IMR-90 (cell line): ENCODE measurements around the gene APC. TPM values are rescaled to one million over a fixed set of nuclear protein-coding genes. Genes with fewer than 3 reads are reported as not detected.
A peak's percentile ranks its signal among the peaks of the same experiment; 100 is the strongest.

Source experiments
- ATAC-seq: fragments of 200-7000 bp; cut with Tn5 transposase; 2 replicates; pipeline ENCODE4 v1.9.1; 2020; ENCODE audit warnings: low read depth, mild to moderate bottlenecking, moderate library complexity
- BruUV-seq: library from RNA; stranded (reverse); fragments of 400-500 nt; replicated peaks from 2 replicates; lab custom pipeline; 2021; lab: Mats Ljungman, UMichigan
- CTCF ChIA-PET: fragments of 300-600 bp; formaldehyde crosslinking; extraction: SDS; loops from one replicate; lab custom pipeline; 2021; ENCODE audit warnings: antibody characterized with exemption; lab: Yijun Ruan, JAX
- POLR2A ChIA-PET: fragments of 300-600 bp; sonication (Branson Sonifier 250); formaldehyde crosslinking; loops from one replicate; lab custom pipeline; 2022; ENCODE audit warnings: antibody characterized with exemption; ENCODE audit not compliant: unreplicated experiment; lab: Charles Lee
- DNase-seq: peaks from one replicate; pipeline ENCODE4 v3.0.0; 2013
- H2AFZ ChIP-seq: replicated peaks from 2 replicates; pipeline ENCODE3; 2013; ENCODE audit warnings: low read length, mild to moderate bottlenecking; ENCODE audit not compliant: poor library complexity
- H2AK5ac ChIP-seq: 2 replicates; pipeline ENCODE4 v1.6.1; 2013; ENCODE audit warnings: low read depth, low read length, inconsistent platforms
- H2AK9ac ChIP-seq: replicated peaks from 2 replicates; pipeline ENCODE3; 2013; ENCODE audit warnings: mild to moderate bottlenecking, low read depth, low read length, moderate library complexity; ENCODE audit not compliant: poor library complexity
- H2BK120ac ChIP-seq: 2 replicates; pipeline ENCODE4 v1.6.1; 2013; ENCODE audit warnings: low read depth, low read length, inconsistent platforms
- H2BK15ac ChIP-seq: 3 replicates; pipeline ENCODE4 v1.6.1; 2013; ENCODE audit warnings: low read depth, low read length, inconsistent platforms
- H2BK20ac ChIP-seq: 2 replicates; pipeline ENCODE4 v1.6.1; 2013; ENCODE audit warnings: low read depth, mild to moderate bottlenecking, inconsistent platforms, low read length, moderate library complexity
- H2BK5ac ChIP-seq: 2 replicates; pipeline ENCODE4 v1.6.1; 2013; ENCODE audit warnings: mild to moderate bottlenecking, low read depth, low read length, inconsistent platforms; ENCODE audit not compliant: poor library complexity, severe bottlenecking
- H3K14ac ChIP-seq: replicated peaks from 2 replicates; pipeline ENCODE4 v1.6.1; 2013; ENCODE audit warnings: low read depth, low read length, inconsistent platforms
- H3K18ac ChIP-seq: 2 replicates; pipeline ENCODE4 v1.6.1; 2013; ENCODE audit warnings: low read depth, low read length, control low read depth
- H3K23ac ChIP-seq: 2 replicates; pipeline ENCODE4 v1.6.1; 2013; ENCODE audit warnings: low read depth, low read length, inconsistent platforms
- H3K27ac ChIP-seq: 2 replicates; pipeline ENCODE4 v1.5.1; 2013; ENCODE audit warnings: mild to moderate bottlenecking, control low read depth, low read length; ENCODE audit not compliant: insufficient read depth
- H3K27me3 ChIP-seq: 2 replicates; pipeline ENCODE4 v1.6.1; 2013; ENCODE audit warnings: low read length; ENCODE audit not compliant: control insufficient read depth, insufficient read depth
- H3K36me3 ChIP-seq: 2 replicates; pipeline ENCODE4 v1.6.1; 2013; ENCODE audit warnings: low read length, mixed read lengths; ENCODE audit not compliant: control insufficient read depth, insufficient read depth
- H3K4ac ChIP-seq: 2 replicates; pipeline ENCODE4 v1.6.1; 2013; ENCODE audit warnings: low read depth, low read length, inconsistent platforms
- H3K4me1 ChIP-seq: 2 replicates; pipeline ENCODE4 v1.6.1; 2013; ENCODE audit warnings: low read length, mixed read lengths; ENCODE audit not compliant: control insufficient read depth, insufficient read depth
- H3K4me2 ChIP-seq: 2 replicates; pipeline ENCODE4 v1.6.1; 2013; ENCODE audit warnings: low read depth, mild to moderate bottlenecking, control low read depth, low read length, moderate library complexity
- H3K4me3 ChIP-seq: 2 replicates; pipeline ENCODE4 v1.5.1; 2013; ENCODE audit warnings: low read depth, mild to moderate bottlenecking, control low read depth, low read length, moderate library complexity; ENCODE audit not compliant: insufficient read depth
- H3K56ac ChIP-seq: 2 replicates; pipeline ENCODE4 v1.6.1; 2013; ENCODE audit warnings: low read length, inconsistent platforms; ENCODE audit not compliant: insufficient read depth; ENCODE audit errors: extremely low read depth
- H3K79me1 ChIP-seq, 2 experiments: 2 replicates each; pipeline ENCODE4 v1.6.1; 2013; ENCODE audit warnings: low read length in 2 of 2, inconsistent platforms in 1 of 2, low read depth in 1 of 2
- H3K9ac ChIP-seq: 2 replicates; pipeline ENCODE4 v1.6.1; 2013; ENCODE audit warnings: low read depth, low read length, control low read depth
- H3K9me1 ChIP-seq: 2 replicates; pipeline ENCODE4 v1.6.1; 2013; ENCODE audit warnings: low read length, inconsistent platforms; ENCODE audit not compliant: insufficient read depth
- H3K9me3 ChIP-seq: 2 replicates; pipeline ENCODE4 v1.6.1; 2013; ENCODE audit warnings: low read length; ENCODE audit not compliant: control insufficient read depth, insufficient read depth
- H4K20me1 ChIP-seq: 2 replicates; pipeline ENCODE4 v1.6.1; 2013; ENCODE audit warnings: low read length, inconsistent platforms; ENCODE audit not compliant: insufficient read depth
- H4K5ac ChIP-seq: 2 replicates; pipeline ENCODE4 v1.6.1; 2013; ENCODE audit warnings: mild to moderate bottlenecking, low read depth, low read length, control low read depth
- H4K8ac ChIP-seq, 2 experiments: 2 replicates each; pipeline ENCODE4 v1.6.1; 2013; ENCODE audit warnings: low read depth in 2 of 2, low read length in 2 of 2, control low read depth in 1 of 2, inconsistent platforms in 1 of 2
- H4K91ac ChIP-seq: 2 replicates; pipeline ENCODE4 v1.6.1; 2013; ENCODE audit warnings: low read depth, low read length, inconsistent platforms; ENCODE audit not compliant: insufficient read depth
- BHLHE40 ChIP-seq: fragments of 150-350 bp; IDR thresholded peaks from 2 replicates; pipeline ENCODE4 v1.6.1; 2016; ENCODE audit warnings: mild to moderate bottlenecking, low read depth, low read length
- CEBPB ChIP-seq: IDR thresholded peaks from 2 replicates; pipeline ENCODE4 v1.6.1; 2012; ENCODE audit warnings: low read depth, low read length, improper control_type of control experiment
- MAFK ChIP-seq: IDR thresholded peaks from 2 replicates; pipeline ENCODE4 v1.6.1; 2012; ENCODE audit warnings: low read depth, low read length, improper control_type of control experiment
- MXI1 ChIP-seq: IDR thresholded peaks from 2 replicates; pipeline ENCODE4 v1.6.1; 2012; ENCODE audit warnings: low read depth, mild to moderate bottlenecking, low read length, moderate library complexity, borderline replicate concordance
- RFX5 ChIP-seq: IDR thresholded peaks from 2 replicates; pipeline ENCODE4 v1.8.0; 2012; ENCODE audit warnings: low read depth, mild to moderate bottlenecking, low read length, moderate library complexity
- SMC3 ChIP-seq: fragments of 150-350 bp; IDR thresholded peaks from 2 replicates; pipeline ENCODE4 v1.6.1; 2016; ENCODE audit warnings: low read depth, mild to moderate bottlenecking, antibody characterized with exemption, low read length, moderate library complexity
- WGBS, 2 experiments: methylation state at CpG; one replicate each; pipeline versions ENCODE4 v1.1.5 to v1.1.7; 2013; ENCODE audit warnings: missing lambda C conversion rate in 2 of 2; ENCODE audit not compliant: insufficient read length in 1 of 2; ENCODE audit errors: extremely low coverage in 2 of 2; 5-methylcytosine and 5-hydroxymethylcytosine counted together
- dilution Hi-C: fragments of 300-500 bp; cut with HindIII; formaldehyde crosslinking; loops from one replicate; pipeline ENCODE4 v1.14.3; 2018; ENCODE audit warnings: low sequenced_read_pairs; ENCODE audit not compliant: unreplicated experiment
- in situ Hi-C: fragments of 300-500 bp; cut with MboI; formaldehyde crosslinking; loops from 3 replicates; pipeline ENCODE4 v1.14.3; 2019; ENCODE audit warnings: low sequenced_read_pairs, inconsistent platforms, mixed read lengths
- intact Hi-C: fragments of 100-400 bp; cut with micrococcal nuclease; formaldehyde crosslinking; loops from 2 replicates; pipeline ENCODE4 v1.10.0; 2022
- polyA plus RNA-seq, 3 experiments: library from polyadenylated mRNA; depleted of rRNA; stranded (reverse); fragments of >200 nt; gene quantifications; 2 replicates each; pipeline ENCODE4 v1.2.3, GENCODE V29; 2012; ENCODE audit warnings: low replicate concordance in 1 of 3
- total RNA-seq: library from RNA; depleted of rRNA; stranded (reverse); fragments of >200 nt; gene quantifications from 2 replicates; pipeline ENCODE4 v1.2.3, GENCODE V29; 2012
- TF ChIP-seq, protein P1 (sequence below): fragments of 150-350 bp; IDR thresholded peaks from 2 replicates; pipeline ENCODE4 v1.6.1; 2016; ENCODE audit warnings: low read depth, mild to moderate bottlenecking, low read length, moderate library complexity, borderline replicate concordance
- TF ChIP-seq, protein P2 (sequence below): conservative IDR thresholded peaks from 2 replicates; pipeline ENCODE4 v1.5.1; 2012; ENCODE audit warnings: mild to moderate bottlenecking, low read depth, low read length, improper control_type of control experiment
- TF ChIP-seq, protein P3 (sequence below): fragments of 150-350 bp; IDR thresholded peaks from 2 replicates; pipeline ENCODE4 v1.6.1; 2017; ENCODE audit warnings: mild to moderate bottlenecking, antibody characterized with exemption, low read length, low read depth

Gene APC
- total and polyA plus RNA-seq, 2 of the 4 experiments (the other 2 are of a cell fraction), result 7.3 to 58.4 TPM

DNA sequence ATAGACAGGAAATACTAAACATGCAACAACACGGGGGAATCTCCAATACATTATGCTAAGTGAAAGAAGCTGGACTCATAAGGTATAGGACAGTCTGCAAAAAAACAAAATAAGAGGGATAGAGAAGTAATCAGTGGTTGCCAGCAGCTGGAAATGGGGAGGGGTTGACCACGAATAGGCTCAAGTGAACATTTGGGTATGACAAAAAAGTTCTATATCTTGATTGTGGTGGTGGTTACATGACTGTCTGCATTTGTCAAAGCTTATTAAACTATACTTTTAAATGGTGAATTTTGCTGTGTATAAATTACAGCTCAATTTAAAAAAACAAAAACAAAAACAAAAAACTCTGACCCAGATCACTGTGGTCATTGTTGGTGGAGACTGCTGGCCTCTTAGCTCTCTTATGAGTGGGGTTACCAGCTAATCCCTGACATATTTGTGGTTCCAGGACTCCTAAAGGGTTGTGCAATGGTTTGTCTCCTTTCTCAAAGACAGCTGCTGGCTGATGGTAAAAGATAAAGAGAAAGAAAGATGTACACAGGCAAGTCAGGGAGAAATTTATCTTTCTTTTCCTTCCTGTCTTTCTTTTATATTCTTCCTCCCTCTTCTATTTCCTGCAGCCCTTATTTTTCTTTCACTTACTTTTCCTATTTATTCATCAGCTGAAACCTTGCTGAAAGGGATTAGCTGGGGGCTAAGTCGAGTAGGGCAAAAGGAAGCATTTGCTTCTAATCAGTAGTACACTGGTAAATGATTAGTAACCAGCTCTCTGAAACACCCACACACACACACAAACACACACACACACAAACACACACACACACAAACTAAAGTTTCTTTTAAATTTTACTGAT, 42.6 kb upstream of the APC start:
- no peak overlapping the region for H2AK9ac ChIP-seq
- CTCF ChIA-PET, result interaction anchor here (0.7 to 1.4 kb wide), 2 partner anchors 15 to 221 kb away, joined by 4 read pairs; no protein-coding TSS in a partner anchor
- no peak overlapping the region for H4K5ac ChIP-seq
- H4K20me1 ChIP-seq, result no peaks in the 10 kb centered on the region
- H3K4ac ChIP-seq, result no peak overlapping the region
- H3K9me1 ChIP-seq, result no peaks in the 10 kb centered on the region
- no peak overlapping the region for H2BK5ac ChIP-seq
- DNase-seq (peak; percentile 59), ATAC-seq (peak; percentile 83)
- no peaks in the 10 kb centered on the region for H3K9me3 ChIP-seq
- H2AK5ac ChIP-seq, result no peak overlapping the region
- BruUV-seq, result no TSS peak
- H3K27ac ChIP-seq, result no peak overlapping the region
- H3K18ac ChIP-seq, result no peak overlapping the region
- H3K4me2 ChIP-seq, result peak overlapping the region; percentile 12; the same call in 1 of the 2 replicates
- POLR2A ChIA-PET, result no interaction called here
- in situ Hi-C loops, result no loop called here
- H3K23ac ChIP-seq, result no peak overlapping the region
- no peak overlapping the region for H2BK120ac ChIP-seq
- no peak overlapping the region for H3K4me3 ChIP-seq
- H3K36me3 ChIP-seq, result no peaks in the 10 kb centered on the region
- H3K9ac ChIP-seq, result no peak overlapping the region
- no CpG with 5 or more reads among the region's 3 CpGs for whole genome bisulfite sequencing, 2 experiments
- H3K56ac ChIP-seq, result no peak overlapping the region
- no peak overlapping the region for H2BK15ac ChIP-seq
- no peak overlapping the region for H2AFZ ChIP-seq
- intact Hi-C loops, result no loop called here
- H4K8ac ChIP-seq, result no peak overlapping the region
- H2BK20ac ChIP-seq, result no peak overlapping the region
- H3K27me3 ChIP-seq, result peaks cover 2% of the 10 kb centered on the region; the same call in 1 of the 2 replicates
- dilution Hi-C loops, result no loop called here
- peak overlapping the region; percentile 53; the same call in 1 of the 2 replicates for H3K14ac ChIP-seq
- H4K91ac ChIP-seq, result no peak overlapping the region
- H3K4me1 ChIP-seq, result no peaks in the 10 kb centered on the region; the same call in 1 of the 2 replicates
- TF ChIP-seq, protein P1, sequence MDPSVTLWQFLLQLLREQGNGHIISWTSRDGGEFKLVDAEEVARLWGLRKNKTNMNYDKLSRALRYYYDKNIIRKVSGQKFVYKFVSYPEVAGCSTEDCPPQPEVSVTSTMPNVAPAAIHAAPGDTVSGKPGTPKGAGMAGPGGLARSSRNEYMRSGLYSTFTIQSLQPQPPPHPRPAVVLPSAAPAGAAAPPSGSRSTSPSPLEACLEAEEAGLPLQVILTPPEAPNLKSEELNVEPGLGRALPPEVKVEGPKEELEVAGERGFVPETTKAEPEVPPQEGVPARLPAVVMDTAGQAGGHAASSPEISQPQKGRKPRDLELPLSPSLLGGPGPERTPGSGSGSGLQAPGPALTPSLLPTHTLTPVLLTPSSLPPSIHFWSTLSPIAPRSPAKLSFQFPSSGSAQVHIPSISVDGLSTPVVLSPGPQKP, result no peak
- TF ChIP-seq BHLHE40 (no peak), CEBPB (peak; percentile 90), MXI1 (no peak), MAFK (no peak), RFX5 (no peak), SMC3 (no peak)
- TF ChIP-seq, protein P2, sequence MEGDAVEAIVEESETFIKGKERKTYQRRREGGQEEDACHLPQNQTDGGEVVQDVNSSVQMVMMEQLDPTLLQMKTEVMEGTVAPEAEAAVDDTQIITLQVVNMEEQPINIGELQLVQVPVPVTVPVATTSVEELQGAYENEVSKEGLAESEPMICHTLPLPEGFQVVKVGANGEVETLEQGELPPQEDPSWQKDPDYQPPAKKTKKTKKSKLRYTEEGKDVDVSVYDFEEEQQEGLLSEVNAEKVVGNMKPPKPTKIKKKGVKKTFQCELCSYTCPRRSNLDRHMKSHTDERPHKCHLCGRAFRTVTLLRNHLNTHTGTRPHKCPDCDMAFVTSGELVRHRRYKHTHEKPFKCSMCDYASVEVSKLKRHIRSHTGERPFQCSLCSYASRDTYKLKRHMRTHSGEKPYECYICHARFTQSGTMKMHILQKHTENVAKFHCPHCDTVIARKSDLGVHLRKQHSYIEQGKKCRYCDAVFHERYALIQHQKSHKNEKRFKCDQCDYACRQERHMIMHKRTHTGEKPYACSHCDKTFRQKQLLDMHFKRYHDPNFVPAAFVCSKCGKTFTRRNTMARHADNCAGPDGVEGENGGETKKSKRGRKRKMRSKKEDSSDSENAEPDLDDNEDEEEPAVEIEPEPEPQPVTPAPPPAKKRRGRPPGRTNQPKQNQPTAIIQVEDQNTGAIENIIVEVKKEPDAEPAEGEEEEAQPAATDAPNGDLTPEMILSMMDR, result no peak
- TF ChIP-seq, protein P3, sequence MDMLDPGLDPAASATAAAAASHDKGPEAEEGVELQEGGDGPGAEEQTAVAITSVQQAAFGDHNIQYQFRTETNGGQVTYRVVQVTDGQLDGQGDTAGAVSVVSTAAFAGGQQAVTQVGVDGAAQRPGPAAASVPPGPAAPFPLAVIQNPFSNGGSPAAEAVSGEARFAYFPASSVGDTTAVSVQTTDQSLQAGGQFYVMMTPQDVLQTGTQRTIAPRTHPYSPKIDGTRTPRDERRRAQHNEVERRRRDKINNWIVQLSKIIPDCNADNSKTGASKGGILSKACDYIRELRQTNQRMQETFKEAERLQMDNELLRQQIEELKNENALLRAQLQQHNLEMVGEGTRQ, result no peak
- H3K79me1 ChIP-seq, result no peaks in the 10 kb centered on the region
